ENCODE measurements around the gene OSMR.

GRCh38 chr5:38931731-38932130, 85.9 kb downstream of the OSMR start:
- no peak for TF ChIP-seq CTCF (IDR thresholded peaks at IDR 0.05; ENCODE audit: low read depth, low read length, poor library complexity, severe bottlenecking)
- no peak for TF ChIP-seq EZH2phosphoT487 (IDR thresholded peaks at IDR 0.05; ENCODE audit: borderline replicate concordance, low read length)
